Peyer's patch (tissue), 4 donors: ENCODE results near the gene OR2C1. TPM values are rescaled to one million over a fixed set of nuclear protein-coding genes. Genes with fewer than 3 reads are reported as not detected.

Experiments
- DNase-seq, 3 donors: peaks; one replicate each; pipeline ENCODE4 v3.0.0-alpha.2; 2017 to 2019
- H3K27ac ChIP-seq, 4 donors: fragments of 200-600 bp; sonication (generic); one replicate each; pipeline ENCODE4 v1.5.1; 2016 to 2019
- H3K27me3 ChIP-seq, 2 donors: fragments of 200-600 bp; sonication (generic); one replicate each; pipeline ENCODE4 v1.5.1; 2019
- H3K36me3 ChIP-seq, 3 donors: fragments of 200-600 bp; sonication (generic); one replicate each; pipeline ENCODE4 v1.5.1; 2016 to 2019
- H3K4me1 ChIP-seq, 4 donors: fragments of 200-600 bp; sonication (generic); one replicate each; pipeline ENCODE4 v1.5.1; 2016 to 2019
- H3K4me3 ChIP-seq, 4 donors: fragments of 200-600 bp; sonication (generic); 1 replicate in 3 of 4; 2 replicates in 1 of 4; pipeline ENCODE4 v1.5.1; 2016 to 2019; ENCODE audit warnings: mild to moderate bottlenecking in 1 of 4
- H3K9me3 ChIP-seq, 4 donors: fragments of 200-600 bp; sonication (generic); one replicate each; pipeline ENCODE4 v1.5.1; 2016 to 2019; ENCODE audit warnings: mild to moderate bottlenecking in 1 of 4
- CTCF ChIP-seq, 6 experiments: fragments of 450-650 bp in 4 of 6; fragments of 200-600 bp in 2 of 6; sonication (generic) in 1 of 6; IDR thresholded peaks; one replicate each; pipeline ENCODE4 v1.5.1; 2017 to 2019; ENCODE audit warnings: antibody characterized with exemption in 6 of 6, mild to moderate bottlenecking in 3 of 6, moderate library complexity in 1 of 6
- POLR2A ChIP-seq, 2 donors: fragments of 450-650 bp; IDR thresholded peaks; one replicate each; pipeline ENCODE4 v1.5.1; 2017; ENCODE audit warnings: antibody characterized with exemption in 2 of 2, mild to moderate bottlenecking in 2 of 2, moderate library complexity in 2 of 2
- total RNA-seq, 4 donors: library from RNA; depleted of rRNA; stranded (reverse); fragments of >200 nt; gene quantifications; one replicate each; pipeline ENCODE4 v1.1.0, GENCODE V29; 2016

The OR2C1 gene
- total RNA-seq, 4 donors from 2014 or later = not detected

- Histone ChIP-seq H3K27ac (no peak overlapping the region), H3K4me1 (no peaks in the 10 kb centered on the region), H3K27me3 (no peaks in the 10 kb centered on the region), H3K4me3 (no peak overlapping the region), H3K36me3 (no peaks in the 10 kb centered on the region), H3K9me3 (no peaks in the 10 kb centered on the region)
- TF ChIP-seq CTCF (IDR thresholded peaks at IDR 0.05) (no peak), POLR2A (IDR thresholded peaks at IDR 0.05) (no peak)
- no peak for DNase-seq
These were observed 7.0 kb upstream of the OR2C1 start for GRCh38 chr16:3348547-3349167.

GRCh38 chr16:3349175-3349574, 6.5 kb upstream of the OR2C1 start:
- Histone ChIP-seq H3K27ac (no peak overlapping the region), H3K36me3 (no peaks in the 10 kb centered on the region), H3K27me3 (no peaks in the 10 kb centered on the region), H3K4me1 (no peaks in the 10 kb centered on the region), H3K4me3 (no peak overlapping the region), H3K9me3 (no peaks in the 10 kb centered on the region)
- DNase-seq = no peak
- TF ChIP-seq CTCF (IDR thresholded peaks at IDR 0.05) (no peak), POLR2A (IDR thresholded peaks at IDR 0.05) (no peak)

DNA sequence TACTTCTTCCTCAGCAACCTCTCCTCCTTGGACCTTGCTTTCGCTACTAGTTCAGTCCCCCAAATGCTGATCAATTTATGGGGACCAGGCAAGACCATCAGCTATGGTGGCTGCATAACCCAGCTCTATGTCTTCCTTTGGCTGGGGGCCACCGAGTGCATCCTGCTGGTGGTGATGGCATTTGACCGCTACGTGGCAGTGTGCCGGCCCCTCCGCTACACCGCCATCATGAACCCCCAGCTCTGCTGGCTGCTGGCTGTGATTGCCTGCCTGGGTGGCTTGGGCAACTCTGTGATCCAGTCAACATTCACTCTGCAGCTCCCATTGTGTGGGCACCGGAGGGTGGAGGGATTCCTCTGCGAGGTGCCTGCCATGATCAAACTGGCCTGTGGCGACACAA, 429 bp downstream of the OR2C1 start:
- H3K4me3 ChIP-seq = no peak overlapping the region
- no peaks in the 10 kb centered on the region for H3K9me3 ChIP-seq
- H3K27me3 ChIP-seq = no peaks in the 10 kb centered on the region
- no peak for TF ChIP-seq CTCF (IDR thresholded peaks at IDR 0.05)
- no peak for TF ChIP-seq POLR2A (IDR thresholded peaks at IDR 0.05)
- H3K4me1 ChIP-seq = no peaks in the 10 kb centered on the region
- no peak for DNase-seq
- no peak overlapping the region for H3K27ac ChIP-seq
- H3K36me3 ChIP-seq = no peaks in the 10 kb centered on the region

- no peak for TF ChIP-seq POLR2A (IDR thresholded peaks at IDR 0.05)
- no peak for TF ChIP-seq CTCF (IDR thresholded peaks at IDR 0.05)
- no peaks in the 10 kb centered on the region for H3K27me3 ChIP-seq
These were observed 3.2 kb downstream of the OR2C1 start for GRCh38 chr16:3358871-3359270.

DNA sequence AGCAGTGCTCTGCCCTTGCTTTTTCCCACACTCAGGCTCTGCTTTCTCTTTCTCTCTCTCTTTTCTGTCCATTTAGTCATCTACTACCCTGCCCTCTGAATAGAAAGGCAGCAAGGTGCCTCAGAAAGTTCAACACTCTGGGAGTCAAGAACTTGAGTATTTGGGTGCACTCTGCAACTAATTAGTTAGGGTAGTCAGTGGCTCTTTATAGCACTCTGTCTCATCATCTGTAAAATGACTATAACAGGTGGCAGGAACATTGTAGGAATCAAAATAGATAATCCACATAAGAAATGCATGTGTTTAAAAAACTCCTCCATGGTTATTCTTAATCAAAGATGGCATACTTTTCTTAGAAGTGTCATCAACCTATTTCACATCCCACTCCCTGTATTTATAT, 7.2 kb downstream of the OR2C1 start:
- DNase-seq = no peak
- TF ChIP-seq POLR2A (IDR thresholded peaks at IDR 0.05) = no peak
- no peak for TF ChIP-seq CTCF (IDR thresholded peaks at IDR 0.05)
- Histone ChIP-seq H3K4me3 (no peak overlapping the region), H3K9me3 (peaks cover 0 to 17% (median 1%) of the 10 kb centered on the region in 4 donors), H3K27me3 (no peaks in the 10 kb centered on the region), H3K36me3 (no peaks in the 10 kb centered on the region), H3K27ac (no peak overlapping the region), H3K4me1 (no peaks in the 10 kb centered on the region)

More at GRCh38 chr16:3358871-3359270, 3.2 kb downstream of the OR2C1 start:
- no peak for DNase-seq
- H3K9me3 ChIP-seq = peaks cover 0 to 1% (median 0%) of the 10 kb centered on the region in 4 donors
- H3K4me1 ChIP-seq = no peaks in the 10 kb centered on the region
- H3K36me3 ChIP-seq = no peaks in the 10 kb centered on the region
- no peak overlapping the region for H3K27ac ChIP-seq
- no peak overlapping the region for H3K4me3 ChIP-seq

- TF ChIP-seq POLR2A (IDR thresholded peaks at IDR 0.05) = no peak
- TF ChIP-seq CTCF (IDR thresholded peaks at IDR 0.05) = peak in 1 of 6 experiments; percentile 5
- Histone ChIP-seq H3K27ac (no peak overlapping the region), H3K4me1 (no peaks in the 10 kb centered on the region), H3K27me3 (no peaks in the 10 kb centered on the region), H3K9me3 (peaks cover 0 to 19% (median 1%) of the 10 kb centered on the region in 4 donors), H3K4me3 (no peak overlapping the region), H3K36me3 (no peaks in the 10 kb centered on the region)
- DNase-seq = no peak
These were observed 8.1 kb downstream of the OR2C1 start for GRCh38 chr16:3363793-3364192.
